CD8-positive, alpha-beta memory T cell (primary cell): ENCODE data around the gene ABCB1. TPM values are rescaled to one million over a fixed set of nuclear protein-coding genes. Genes with fewer than 3 reads are reported as not detected.

Source experiments
- CTCF ChIA-PET: fragments of 350-600 bp; sonication (Branson Sonifier 250); formaldehyde crosslinking; loops from one replicate; lab custom pipeline; 2021; ENCODE audit warnings: antibody characterized with exemption; lab: Charles Lee
- POLR2A ChIA-PET: fragments of 350-600 bp; sonication (Branson Sonifier 250); formaldehyde crosslinking; loops from one replicate; lab custom pipeline; 2021; ENCODE audit warnings: antibody characterized with exemption; lab: Charles Lee
- DNase-seq, 5 donors: peaks; one replicate each; pipeline versions ENCODE4 v3.0.0 to v3.0.0-alpha.2; 2020 to 2022; ENCODE audit warnings: mixed read lengths in 1 of 5
- H3K27ac ChIP-seq: one replicate; pipeline ENCODE4 v1.7.0; 2013; ENCODE audit warnings: low read depth, mild to moderate bottlenecking, low read length, moderate library complexity
- H3K27me3 ChIP-seq: 2 replicates; pipeline ENCODE4 v1.7.0; 2013; ENCODE audit warnings: low read length, mild to moderate bottlenecking; ENCODE audit not compliant: insufficient read depth, poor library complexity, severe bottlenecking
- H3K36me3 ChIP-seq: 2 replicates; pipeline ENCODE4 v1.7.0; 2013; ENCODE audit warnings: mild to moderate bottlenecking, low read length, moderate library complexity; ENCODE audit not compliant: insufficient read depth
- H3K4me1 ChIP-seq: 2 replicates; pipeline ENCODE4 v1.7.0; 2013; ENCODE audit warnings: mild to moderate bottlenecking, low read length, moderate library complexity; ENCODE audit not compliant: insufficient read depth
- H3K4me3 ChIP-seq: 2 replicates; pipeline ENCODE4 v1.7.0; 2013; ENCODE audit warnings: mild to moderate bottlenecking, low read length
- H3K9me3 ChIP-seq: 2 replicates; pipeline ENCODE4 v1.7.0; 2013; ENCODE audit warnings: mild to moderate bottlenecking, low read length
- H3K27ac Mint-ChIP-seq, 8 donors: one replicate each; pipeline ENCODE4 v1.8.0; 2020 to 2021; ENCODE audit warnings: mixed read lengths in 8 of 8, mild to moderate bottlenecking in 6 of 8, inconsistent platforms in 3 of 8, moderate library complexity in 3 of 8
- H3K27me3 Mint-ChIP-seq, 2 donors: one replicate each; pipeline ENCODE4 v1.8.0; 2020 to 2021; ENCODE audit warnings: mixed read lengths in 2 of 2, mild to moderate bottlenecking in 1 of 2, moderate library complexity in 1 of 2
- H3K36me3 Mint-ChIP-seq, 3 donors: one replicate each; pipeline ENCODE4 v1.8.0; 2020 to 2021; ENCODE audit warnings: mixed read lengths in 3 of 3, inconsistent platforms in 1 of 3, mild to moderate bottlenecking in 1 of 3
- H3K4me1 Mint-ChIP-seq, 3 donors: one replicate each; pipeline ENCODE4 v1.8.0; 2020 to 2021; ENCODE audit warnings: mixed read lengths in 3 of 3, inconsistent platforms in 1 of 3, mild to moderate bottlenecking in 1 of 3
- H3K4me3 Mint-ChIP-seq, 7 donors: one replicate each; pipeline ENCODE4 v1.8.0; 2020 to 2021; ENCODE audit warnings: mixed read lengths in 7 of 7, mild to moderate bottlenecking in 6 of 7, moderate library complexity in 4 of 7, inconsistent platforms in 2 of 7
- H3K9me3 Mint-ChIP-seq, 5 donors: one replicate each; pipeline ENCODE4 v1.8.0; 2020 to 2022; ENCODE audit warnings: mixed read lengths in 5 of 5, mild to moderate bottlenecking in 3 of 5, moderate library complexity in 2 of 5, inconsistent platforms in 1 of 5
- polyA plus RNA-seq: library from polyadenylated mRNA; unstranded; fragments of 300-500 nt; fragmentation: Illumina TruSeq; gene quantifications from one replicate; pipeline ENCODE4 v1.2.3, GENCODE V29; 2021
- total RNA-seq, 2 experiments: library from RNA; stranded (reverse); gene quantifications; one replicate each; pipeline ENCODE4 v1.2.3, GENCODE V29; 2021

The ABCB1 gene
- total and polyA plus RNA-seq, 3 experiments from 2014 or later = 17.0 to 44.7 (median 22.2) TPM

- Mint-ChIP-seq H3K4me3 (no peak overlapping the region), H3K9me3 (no peaks in the 10 kb centered on the region), H3K36me3 (peaks cover 0 to 36% (median 0%) of the 10 kb centered on the region in 3 donors), H3K27ac (peak overlapping the region in 1 of 8 donors; percentile 51), H3K4me1 (peaks cover 6 to 7% (median 6%) of the 10 kb centered on the region in 3 donors), H3K27me3 (peaks cover 0 to 4% of the 10 kb centered on the region in 2 donors)
- Histone ChIP-seq H3K27ac (no peak overlapping the region), H3K4me1 (no peaks in the 10 kb centered on the region), H3K4me3 (no peak overlapping the region), H3K27me3 (no peaks in the 10 kb centered on the region), H3K36me3 (no peaks in the 10 kb centered on the region), H3K9me3 (no peaks in the 10 kb centered on the region)
- POLR2A ChIA-PET = no interaction called here
- CTCF ChIA-PET = no interaction called here
- DNase-seq = no peak
Measured at GRCh38 chr7:87561102-87561501, 39.6 kb downstream of the ABCB1 start.

GRCh38 chr7:87552351-87552900 lies 48.3 kb downstream of the ABCB1 start:
- no peaks in the 10 kb centered on the region for H3K27me3 Mint-ChIP-seq
- ChIA-PET CTCF (no interaction called here), POLR2A (no interaction called here)

GRCh38 chr7:87548123-87548919 lies 52.4 kb downstream of the ABCB1 start:
- H3K36me3 Mint-ChIP-seq = peaks cover 0 to 57% (median 6%) of the 10 kb centered on the region in 3 donors
- ChIA-PET POLR2A (no interaction called here), CTCF (no interaction called here)
- no peaks in the 10 kb centered on the region for H3K4me1 ChIP-seq
- H3K4me1 Mint-ChIP-seq = no peaks in the 10 kb centered on the region
- peaks cover 0 to 1% (median 0%) of the 10 kb centered on the region in 5 donors for H3K9me3 Mint-ChIP-seq
- no peaks in the 10 kb centered on the region for H3K27me3 Mint-ChIP-seq
- H3K27ac ChIP-seq = no peak overlapping the region
- no peaks in the 10 kb centered on the region for H3K27me3 ChIP-seq
- H3K4me3 ChIP-seq = no peak overlapping the region
- H3K27ac Mint-ChIP-seq = peak overlapping the region in 1 of 8 donors; percentile 64
- H3K36me3 ChIP-seq = no peaks in the 10 kb centered on the region
- no peak overlapping the region for H3K4me3 Mint-ChIP-seq
- no peaks in the 10 kb centered on the region for H3K9me3 ChIP-seq
- no peak for DNase-seq

More at GRCh38 chr7:87552351-87552900, 48.3 kb downstream of the ABCB1 start:
- H3K27ac Mint-ChIP-seq = no peak overlapping the region
- DNase-seq = no peak
- Histone ChIP-seq H3K27ac (no peak overlapping the region), H3K9me3 (no peaks in the 10 kb centered on the region), H3K4me1 (no peaks in the 10 kb centered on the region), H3K27me3 (no peaks in the 10 kb centered on the region), H3K36me3 (no peaks in the 10 kb centered on the region), H3K4me3 (no peak overlapping the region)
- no peaks in the 10 kb centered on the region for H3K9me3 Mint-ChIP-seq
- no peaks in the 10 kb centered on the region for H3K4me1 Mint-ChIP-seq
- H3K36me3 Mint-ChIP-seq = peaks cover 0 to 46% (median 6%) of the 10 kb centered on the region in 3 donors
- no peak overlapping the region for H3K4me3 Mint-ChIP-seq

DNA sequence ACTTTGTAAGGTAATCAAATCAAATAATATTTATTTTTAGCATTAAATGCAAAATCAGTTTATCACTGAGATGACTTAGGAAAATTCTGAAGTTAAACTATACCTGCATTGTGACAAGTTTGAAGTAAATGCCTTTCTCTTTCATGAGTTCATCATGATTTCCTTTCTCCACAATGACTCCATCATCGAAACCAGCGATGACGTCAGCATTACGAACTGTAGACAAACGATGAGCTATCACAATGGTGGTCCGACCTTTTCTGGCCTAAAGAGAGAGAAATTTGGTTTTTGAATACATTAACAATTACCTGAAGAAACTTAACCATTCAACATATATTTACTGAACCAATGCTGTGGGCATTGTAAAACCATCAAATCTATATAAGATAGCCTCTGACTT lies 54.9 kb downstream of the ABCB1 start:
- ChIA-PET POLR2A (no interaction called here), CTCF (no interaction called here)
- Histone ChIP-seq H3K27me3 (no peaks in the 10 kb centered on the region), H3K36me3 (no peaks in the 10 kb centered on the region), H3K4me3 (no peak overlapping the region), H3K27ac (no peak overlapping the region), H3K9me3 (no peaks in the 10 kb centered on the region), H3K4me1 (no peaks in the 10 kb centered on the region)
- H3K36me3 Mint-ChIP-seq = peaks cover 0 to 60% (median 15%) of the 10 kb centered on the region in 3 donors
- no peaks in the 10 kb centered on the region for H3K27me3 Mint-ChIP-seq
- H3K27ac Mint-ChIP-seq = no peak overlapping the region
- H3K9me3 Mint-ChIP-seq = peaks cover 0 to 1% (median 0%) of the 10 kb centered on the region in 5 donors
- no peaks in the 10 kb centered on the region for H3K4me1 Mint-ChIP-seq
- no peak overlapping the region for H3K4me3 Mint-ChIP-seq
- DNase-seq = no peak

GRCh38 chr7:87543623-87544022 lies 57.1 kb downstream of the ABCB1 start:
- no peaks in the 10 kb centered on the region for H3K27me3 Mint-ChIP-seq

GRCh38 chr7:87541648-87542047 lies 59.0 kb downstream of the ABCB1 start:
- peaks cover 0 to 54% (median 9%) of the 10 kb centered on the region in 3 donors for H3K36me3 Mint-ChIP-seq

More at GRCh38 chr7:87543623-87544022, 57.1 kb downstream of the ABCB1 start:
- Histone ChIP-seq H3K27me3 (no peaks in the 10 kb centered on the region), H3K9me3 (no peaks in the 10 kb centered on the region), H3K4me3 (no peak overlapping the region), H3K4me1 (no peaks in the 10 kb centered on the region), H3K36me3 (no peaks in the 10 kb centered on the region), H3K27ac (no peak overlapping the region)
- Mint-ChIP-seq H3K27ac (peak overlapping the region in 1 of 8 donors; percentile 24), H3K4me3 (no peak overlapping the region), H3K36me3 (peaks cover 0 to 49% (median 9%) of the 10 kb centered on the region in 3 donors), H3K9me3 (peaks cover 0 to 1% (median 0%) of the 10 kb centered on the region in 5 donors), H3K4me1 (no peaks in the 10 kb centered on the region)
- DNase-seq = no peak
- ChIA-PET CTCF (no interaction called here), POLR2A (no interaction called here)

GRCh38 chr7:87538052-87538451 lies 62.6 kb downstream of the ABCB1 start:
- H3K9me3 ChIP-seq = no peaks in the 10 kb centered on the region
- Mint-ChIP-seq H3K9me3 (no peaks in the 10 kb centered on the region), H3K4me3 (no peak overlapping the region), H3K36me3 (peaks cover 5 to 65% (median 10%) of the 10 kb centered on the region in 3 donors), H3K27me3 (no peaks in the 10 kb centered on the region), H3K4me1 (no peaks in the 10 kb centered on the region), H3K27ac (no peak overlapping the region)
- no peak overlapping the region for H3K27ac ChIP-seq
- H3K4me1 ChIP-seq = no peaks in the 10 kb centered on the region
- no peak overlapping the region for H3K4me3 ChIP-seq
- H3K36me3 ChIP-seq = no peaks in the 10 kb centered on the region
- ChIA-PET POLR2A (no interaction called here), CTCF (no interaction called here)
- no peaks in the 10 kb centered on the region for H3K27me3 ChIP-seq
- DNase-seq = no peak

More at GRCh38 chr7:87541648-87542047, 59.0 kb downstream of the ABCB1 start:
- H3K36me3 ChIP-seq = no peaks in the 10 kb centered on the region
- no peak overlapping the region for H3K27ac ChIP-seq
- H3K4me1 Mint-ChIP-seq = no peaks in the 10 kb centered on the region
- H3K27ac Mint-ChIP-seq = no peak overlapping the region
- DNase-seq = no peak
- no peaks in the 10 kb centered on the region for H3K27me3 ChIP-seq
- ChIA-PET POLR2A (no interaction called here), CTCF (no interaction called here)
- no peaks in the 10 kb centered on the region for H3K4me1 ChIP-seq
- no peaks in the 10 kb centered on the region for H3K9me3 Mint-ChIP-seq
- H3K9me3 ChIP-seq = no peaks in the 10 kb centered on the region
- no peak overlapping the region for H3K4me3 Mint-ChIP-seq
- H3K27me3 Mint-ChIP-seq = no peaks in the 10 kb centered on the region
- no peak overlapping the region for H3K4me3 ChIP-seq

- Histone ChIP-seq H3K9me3 (no peaks in the 10 kb centered on the region), H3K4me1 (no peaks in the 10 kb centered on the region), H3K4me3 (no peak overlapping the region), H3K27ac (no peak overlapping the region), H3K36me3 (no peaks in the 10 kb centered on the region), H3K27me3 (no peaks in the 10 kb centered on the region)
- Mint-ChIP-seq H3K4me1 (no peaks in the 10 kb centered on the region), H3K27ac (no peak overlapping the region), H3K9me3 (no peaks in the 10 kb centered on the region), H3K27me3 (peaks cover 0 to 2% of the 10 kb centered on the region in 2 donors), H3K4me3 (no peak overlapping the region), H3K36me3 (peaks cover 5 to 76% (median 5%) of the 10 kb centered on the region in 3 donors)
- ChIA-PET CTCF (no interaction called here), POLR2A (no interaction called here)
- no peak for DNase-seq
Measured at GRCh38 chr7:87534072-87534471, 66.6 kb downstream of the ABCB1 start.
